ENCODE results near the gene UQCRQ.

DNA sequence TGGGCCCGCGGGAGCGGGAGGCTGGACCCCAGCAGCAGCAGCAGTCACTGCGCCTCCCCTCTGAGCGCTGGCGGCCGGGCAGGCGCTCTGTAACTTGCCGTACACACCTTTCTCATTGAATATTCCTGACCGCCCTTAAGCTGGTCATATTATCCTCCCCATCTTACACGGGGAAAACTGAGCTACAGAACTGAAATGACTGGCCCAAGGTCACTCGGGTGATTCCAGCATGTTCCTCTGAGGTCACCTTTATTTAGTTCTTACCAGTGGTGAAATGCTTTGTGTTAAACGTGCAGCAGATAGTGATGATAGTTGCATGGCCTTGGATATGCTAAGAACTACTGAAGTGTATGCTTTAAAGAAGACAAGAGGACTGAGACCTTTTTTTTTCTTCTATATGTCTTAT is 607 bp downstream of the UQCRQ start:
- TF ChIP-seq EZH2 (IDR thresholded peaks at IDR 0.05; ENCODE audit: borderline replicate concordance, low read depth, low read length) (no peak), ZNF282 (CRISPR knock-in tag; IDR thresholded peaks at IDR 0.05) (no peak), NR3C1 (CRISPR knock-in tag; IDR thresholded peaks at IDR 0.05) (no peak), CTCF (IDR thresholded peaks at IDR 0.05 in 2 of 3, conservative IDR thresholded peaks at IDR 0.05 in 1 of 3; ENCODE audit: insufficient read depth in 2 of 3, low read depth in 1 of 3, low read length in 3 of 3) (no peak)
